Activated CD8-positive, alpha-beta memory T cell treated with anti-CD3 and anti-CD28 coated beads for 24 hours (primary cell): Measurements from ENCODE around the gene ARHGEF16.

ENCODE experiments used
- DNase-seq: peaks from one replicate; pipeline ENCODE4 v3.0.0-alpha.2; 2020

ARHGEF16 gene

GRCh38 chr1:3469104-3469848 is 14.8 kb downstream of the ARHGEF16 start:
- DNase-seq: no peak

DNA sequence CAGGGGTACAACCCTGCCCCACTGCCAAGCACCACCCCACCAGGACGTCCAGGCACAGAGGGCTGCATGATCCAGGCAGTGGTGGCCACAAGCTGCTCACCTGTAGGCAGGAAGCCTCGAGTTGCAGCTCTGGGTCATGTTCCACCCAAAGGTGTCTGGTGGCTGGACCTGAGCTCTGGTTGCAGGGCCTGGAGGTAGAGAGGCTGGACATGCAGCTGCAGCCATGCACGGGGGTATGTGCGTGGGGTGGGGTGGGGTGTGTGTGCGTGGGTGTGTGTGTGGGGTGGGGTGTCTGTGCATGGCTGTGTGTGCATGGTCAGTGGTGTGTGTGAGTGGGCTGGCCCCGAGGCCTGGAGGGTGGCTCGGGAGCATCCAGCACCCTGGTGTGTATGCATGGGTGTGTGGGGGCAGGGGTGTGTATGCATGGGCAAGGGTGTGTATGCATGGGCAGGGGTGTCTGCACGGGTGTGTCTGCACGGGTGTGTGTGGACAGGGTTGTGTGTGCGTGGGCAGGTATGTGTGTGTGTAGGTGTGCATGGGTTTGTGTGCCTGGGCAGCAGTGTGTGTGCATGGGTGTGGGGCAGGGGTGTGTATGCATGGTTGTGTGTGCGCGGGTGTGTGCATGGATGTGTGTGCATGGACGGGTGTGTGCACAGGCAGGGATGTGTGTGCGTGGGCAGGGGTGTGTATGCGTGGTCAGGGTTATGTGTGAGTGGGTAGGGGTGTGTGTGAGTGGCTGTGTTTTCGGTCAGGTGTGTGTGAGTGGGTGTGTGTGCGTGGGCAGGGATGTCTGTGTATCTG is 15.6 kb downstream of the ARHGEF16 start:
- DNase-seq: no peak

- DNase-seq: no peak
Observed at GRCh38 chr1:3470650-3471355, 16.3 kb downstream of the ARHGEF16 start.

- DNase-seq: no peak
Observed at GRCh38 chr1:3471356-3472087, 17.1 kb downstream of the ARHGEF16 start.

- no peak for DNase-seq
Observed at GRCh38 chr1:3472088-3472850, 17.8 kb downstream of the ARHGEF16 start.

GRCh38 chr1:3472906-3473305 is 18.4 kb downstream of the ARHGEF16 start:
- no peak for DNase-seq

- DNase-seq: no peak
Observed at GRCh38 chr1:3473381-3473844, 18.9 kb downstream of the ARHGEF16 start.

DNA sequence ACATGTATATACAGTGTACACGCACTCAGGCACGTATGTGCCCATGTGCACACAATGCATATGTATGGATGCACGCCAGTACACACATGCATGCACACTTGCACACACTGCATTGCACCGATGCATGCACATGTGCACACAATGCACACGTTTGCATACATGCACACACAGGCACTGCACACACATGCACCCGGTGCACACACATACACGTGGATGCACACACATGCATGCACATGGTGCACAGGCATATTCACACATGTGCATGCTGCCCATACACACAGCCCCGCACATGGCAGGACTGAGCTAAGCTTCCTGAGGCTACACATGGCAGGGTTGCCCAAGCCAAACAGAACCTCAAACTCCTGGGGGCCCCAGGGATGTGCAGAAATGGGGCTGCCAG is 19.6 kb downstream of the ARHGEF16 start:
- no peak for DNase-seq

DNA sequence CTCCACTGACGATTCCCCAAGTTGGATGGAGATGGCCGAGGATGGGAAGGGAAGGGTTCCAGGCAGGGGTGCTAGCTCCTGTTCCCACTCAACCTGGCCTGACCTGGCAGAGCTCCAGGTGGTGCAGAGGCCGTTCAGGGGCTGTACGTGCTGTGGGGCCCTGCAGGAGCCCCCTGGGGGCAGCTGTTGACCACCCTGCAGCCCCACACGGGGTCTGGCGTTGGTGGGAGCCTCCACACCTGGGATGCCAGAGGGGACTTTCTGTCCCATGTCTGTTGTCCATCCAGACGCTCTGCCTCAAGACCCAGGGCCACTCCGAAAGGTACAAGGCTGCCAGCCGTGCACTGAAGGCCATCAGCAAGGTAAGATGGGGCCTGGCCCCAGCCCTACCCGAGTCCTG is 20.0 kb downstream of the ARHGEF16 start:
- DNase-seq: no peak

- no peak for DNase-seq
Observed at GRCh38 chr1:3475839-3476573, 21.5 kb downstream of the ARHGEF16 start.

DNA sequence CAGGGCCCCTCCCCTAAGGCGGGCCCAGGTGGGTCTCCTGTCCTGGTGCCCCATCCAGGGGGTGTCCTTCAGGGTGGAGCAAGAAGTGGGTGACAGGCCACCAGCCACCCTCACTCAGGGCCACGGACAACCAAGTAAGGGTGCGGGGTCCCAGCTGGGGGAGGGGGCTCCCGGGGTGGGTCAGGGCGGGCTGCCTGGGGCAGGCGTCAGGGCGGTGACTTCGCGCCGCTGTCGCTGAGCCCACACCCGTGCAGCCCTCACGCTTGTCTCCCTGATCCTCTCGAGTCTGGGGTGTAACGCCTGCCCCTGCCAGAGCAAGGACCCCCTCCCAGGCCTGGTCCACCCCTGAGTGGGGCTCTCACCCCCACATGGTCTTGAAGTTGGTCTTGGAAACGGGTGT is 22.2 kb downstream of the ARHGEF16 start:
- DNase-seq: no peak

DNA sequence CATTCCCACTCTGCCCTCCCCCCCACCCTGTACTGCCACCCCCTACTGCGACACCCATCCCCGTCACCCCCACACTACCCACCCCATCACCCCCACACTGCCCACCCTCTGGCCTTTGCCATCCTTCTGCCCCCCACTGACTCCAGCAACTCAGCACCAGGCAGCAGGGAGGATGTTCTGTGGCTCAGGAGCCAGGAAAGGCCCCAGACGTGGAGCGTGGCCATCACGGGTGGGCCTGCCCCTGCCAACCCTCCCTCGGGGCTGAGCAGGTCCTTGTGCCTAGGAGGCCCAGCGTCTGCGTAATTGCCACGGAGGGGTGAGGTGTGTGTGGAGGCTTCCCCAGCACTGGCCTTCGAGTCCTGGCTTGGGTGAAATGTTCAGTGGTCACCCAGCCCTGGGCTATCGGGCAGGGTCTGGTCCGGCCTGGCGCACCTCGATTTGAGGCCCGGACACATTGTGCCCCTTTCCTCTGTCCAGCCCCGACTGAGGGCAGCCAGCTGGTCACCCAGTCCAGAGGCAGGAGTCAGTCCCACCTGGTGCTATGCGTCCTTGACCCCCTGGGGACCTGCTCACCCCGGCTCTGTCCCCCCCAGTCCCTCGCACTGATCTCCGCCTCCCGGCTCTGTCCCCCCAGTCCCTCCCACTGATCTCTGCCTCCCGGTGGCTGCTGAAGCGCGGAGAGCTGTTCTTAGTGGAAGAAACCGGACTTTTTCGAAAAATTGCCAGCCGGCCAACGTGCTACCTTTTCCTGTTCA is 23.0 kb downstream of the ARHGEF16 start:
- no peak for DNase-seq

DNA sequence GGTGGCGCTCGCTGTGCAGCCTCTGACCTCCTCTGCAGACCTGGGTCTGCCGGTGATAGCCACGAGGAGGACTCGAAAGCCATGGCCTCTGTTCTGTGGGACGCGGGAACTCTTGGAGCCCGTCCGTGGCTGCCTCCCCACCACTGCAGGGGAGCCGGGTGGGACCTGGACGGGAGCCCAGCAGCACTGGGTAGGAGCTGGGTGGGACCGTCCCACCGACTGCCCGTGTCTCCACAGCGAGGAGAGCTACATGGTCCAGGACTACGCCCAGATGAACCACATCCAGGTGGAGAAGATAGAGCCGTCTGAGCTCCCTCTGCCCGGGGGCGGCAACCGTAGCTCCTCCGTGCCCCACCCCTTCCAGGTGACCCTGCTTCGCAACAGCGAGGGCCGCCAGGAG is 23.7 kb downstream of the ARHGEF16 start:
- no peak for DNase-seq

- DNase-seq: no peak
Observed at GRCh38 chr1:3479511-3480368, 25.3 kb downstream of the ARHGEF16 start.

DNA sequence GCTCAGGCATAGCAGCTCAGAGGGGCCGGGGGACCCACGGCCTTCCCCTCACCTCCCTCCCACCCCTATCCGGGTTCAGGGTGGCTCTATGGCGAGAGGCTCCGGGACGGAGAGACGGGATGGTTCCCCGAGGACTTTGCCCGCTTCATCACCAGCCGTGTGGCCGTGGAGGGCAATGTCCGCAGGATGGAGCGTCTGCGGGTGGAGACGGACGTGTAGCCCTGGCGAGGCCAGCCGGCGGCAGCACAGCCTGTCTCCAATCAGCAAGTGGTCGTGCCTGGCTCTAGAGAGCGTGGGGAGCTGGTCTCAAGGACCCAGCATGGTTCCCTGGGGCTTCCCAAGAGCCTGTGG is 25.9 kb downstream of the ARHGEF16 start:
- DNase-seq: no peak

GRCh38 chr1:3481046-3481445 is 26.6 kb downstream of the ARHGEF16 start:
- no peak for DNase-seq

DNA sequence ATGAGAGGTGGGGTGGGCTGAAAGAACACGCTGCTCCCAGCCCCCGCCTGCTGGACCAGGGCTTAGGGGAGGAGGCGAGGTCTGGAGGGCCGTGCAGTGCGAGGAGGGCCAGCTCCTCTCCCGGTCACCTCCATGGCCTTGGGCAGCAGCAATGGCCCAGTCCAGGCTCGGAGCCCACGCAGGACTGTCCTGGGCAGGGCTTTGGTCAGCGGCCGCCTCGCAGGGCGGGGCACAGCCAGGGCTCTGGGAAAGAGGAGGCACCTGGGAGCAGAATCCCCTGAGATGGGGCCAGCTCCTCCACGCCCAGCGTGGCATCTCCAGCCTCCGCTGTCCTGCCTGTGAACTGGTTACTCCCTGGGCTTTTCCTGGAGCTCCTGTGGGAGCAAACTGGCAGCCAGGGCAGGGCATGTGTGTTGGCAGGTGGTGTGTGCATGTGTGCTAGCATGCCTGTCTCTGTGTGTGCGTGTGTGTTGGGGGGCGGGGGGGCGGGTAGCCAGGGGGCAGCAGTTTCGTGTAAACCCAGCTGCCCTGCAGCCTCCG is 27.4 kb downstream of the ARHGEF16 start:
- no peak for DNase-seq

DNA sequence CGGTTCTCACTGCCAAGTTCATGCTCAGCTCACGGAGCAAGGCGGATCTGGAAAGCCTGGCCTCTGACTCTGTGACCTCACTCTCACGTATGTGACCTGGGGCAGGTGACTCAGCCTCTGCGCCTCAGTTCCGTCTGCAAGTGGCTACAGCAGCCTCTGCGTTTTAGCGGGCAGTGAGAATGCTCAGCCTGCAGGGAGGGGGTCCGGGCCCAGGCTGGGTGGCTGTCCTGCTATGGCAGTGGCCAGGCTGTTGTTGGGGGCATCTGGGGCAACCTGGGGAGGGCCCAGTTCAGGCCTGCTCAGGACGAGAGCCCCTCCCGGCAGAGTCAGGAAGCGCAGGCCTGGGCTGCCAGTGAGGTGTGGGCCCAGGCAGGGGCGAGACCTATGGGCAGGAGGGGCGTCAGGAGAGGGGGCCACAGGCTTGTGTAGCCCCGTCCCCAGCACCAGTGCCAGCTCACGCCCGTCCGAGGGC is 27.9 kb downstream of the ARHGEF16 start:
- no peak for DNase-seq

- no peak for DNase-seq
Observed at GRCh38 chr1:3483380-3483779, 28.9 kb downstream of the ARHGEF16 start.
